Glutamatergic neuron (in vitro differentiated cells): ENCODE data around the gene ERRFI1. TPM values are rescaled to one million over a fixed set of nuclear protein-coding genes. Genes with fewer than 3 reads are reported as not detected.

Source experiments
- DNase-seq: peaks from one replicate; pipeline ENCODE4 v3.0.0; 2022
- H3K27ac Mint-ChIP-seq: one replicate; pipeline ENCODE4 v1.8.0; 2020; ENCODE audit warnings: mild to moderate bottlenecking, mixed read lengths, inconsistent platforms; ENCODE audit not compliant: unreplicated experiment
- H3K27me3 Mint-ChIP-seq: one replicate; pipeline ENCODE4 v1.8.0; 2020; ENCODE audit warnings: mild to moderate bottlenecking, moderate library complexity, mixed read lengths, inconsistent platforms; ENCODE audit not compliant: unreplicated experiment
- H3K36me3 Mint-ChIP-seq: one replicate; pipeline ENCODE4 v1.8.0; 2020; ENCODE audit warnings: mild to moderate bottlenecking, mixed read lengths, inconsistent platforms; ENCODE audit not compliant: unreplicated experiment
- H3K4me1 Mint-ChIP-seq: one replicate; pipeline ENCODE4 v1.8.0; 2020; ENCODE audit warnings: mild to moderate bottlenecking, low read depth, mixed read lengths, inconsistent platforms; ENCODE audit not compliant: unreplicated experiment
- H3K4me3 Mint-ChIP-seq: one replicate; pipeline ENCODE4 v1.8.0; 2020; ENCODE audit warnings: mild to moderate bottlenecking, mixed read lengths, inconsistent platforms; ENCODE audit not compliant: unreplicated experiment
- H3K9me3 Mint-ChIP-seq: one replicate; pipeline ENCODE4 v1.8.0; 2020; ENCODE audit warnings: mild to moderate bottlenecking, moderate library complexity, mixed read lengths, inconsistent platforms; ENCODE audit not compliant: unreplicated experiment
- total RNA-seq: library from RNA; stranded (reverse); fragmentation: NEBNext Ultra II Directional; extraction: Animal tissue kit (Norgen Biotek cat#: 25700); gene quantifications from one replicate; pipeline ENCODE4 v1.2.1, GENCODE V29; 2021; ENCODE audit not compliant: unreplicated experiment
- TF ChIP-seq, protein P1 (sequence below): fragments of 200-600 bp; sonication (generic); IDR thresholded peaks from one replicate; pipeline ENCODE4 v1.5.0; 2021; ENCODE audit not compliant: partially characterized antibody, unreplicated experiment

The ERRFI1 gene
- total RNA-seq, 1 donor from 2014 or later: 11.8 TPM

DNA sequence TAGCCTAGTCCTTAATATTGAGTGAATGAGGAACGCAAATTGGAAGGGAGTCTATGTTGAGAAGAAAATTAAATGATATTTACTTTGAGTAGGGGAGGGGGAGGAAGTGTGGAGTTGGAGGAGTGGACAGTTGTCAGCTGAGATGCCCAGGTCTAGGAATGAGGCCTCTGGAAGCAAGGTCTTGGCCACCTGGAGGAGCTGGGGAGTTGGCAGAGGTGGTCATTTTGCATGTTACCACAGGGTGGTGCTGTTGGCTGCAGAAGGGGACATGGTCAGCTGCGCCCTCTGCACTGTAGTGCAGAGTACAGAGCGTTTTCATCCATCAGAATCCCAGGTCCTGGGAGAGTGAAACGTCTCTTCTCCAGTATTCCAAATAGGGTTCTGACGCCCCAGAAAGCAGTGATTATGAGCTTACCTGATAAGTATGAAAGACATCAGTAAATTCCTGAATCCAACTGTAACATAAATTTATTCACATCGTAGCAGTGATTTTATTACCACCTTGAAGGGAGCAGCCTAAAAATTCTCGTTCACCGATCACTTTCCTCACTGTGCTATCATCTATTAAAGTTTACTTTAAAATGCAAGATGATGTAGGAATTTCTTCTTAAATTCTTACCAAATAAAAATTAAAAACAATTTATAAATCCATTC, 50.8 kb downstream of the ERRFI1 start:
- Mint-ChIP-seq H3K9me3 (no peaks in the 10 kb centered on the region), H3K4me3 (no peak overlapping the region), H3K4me1 (no peaks in the 10 kb centered on the region), H3K27ac (peak overlapping the region; percentile 9), H3K27me3 (peaks cover 3% of the 10 kb centered on the region), H3K36me3 (no peaks in the 10 kb centered on the region)
- TF ChIP-seq, protein P1, sequence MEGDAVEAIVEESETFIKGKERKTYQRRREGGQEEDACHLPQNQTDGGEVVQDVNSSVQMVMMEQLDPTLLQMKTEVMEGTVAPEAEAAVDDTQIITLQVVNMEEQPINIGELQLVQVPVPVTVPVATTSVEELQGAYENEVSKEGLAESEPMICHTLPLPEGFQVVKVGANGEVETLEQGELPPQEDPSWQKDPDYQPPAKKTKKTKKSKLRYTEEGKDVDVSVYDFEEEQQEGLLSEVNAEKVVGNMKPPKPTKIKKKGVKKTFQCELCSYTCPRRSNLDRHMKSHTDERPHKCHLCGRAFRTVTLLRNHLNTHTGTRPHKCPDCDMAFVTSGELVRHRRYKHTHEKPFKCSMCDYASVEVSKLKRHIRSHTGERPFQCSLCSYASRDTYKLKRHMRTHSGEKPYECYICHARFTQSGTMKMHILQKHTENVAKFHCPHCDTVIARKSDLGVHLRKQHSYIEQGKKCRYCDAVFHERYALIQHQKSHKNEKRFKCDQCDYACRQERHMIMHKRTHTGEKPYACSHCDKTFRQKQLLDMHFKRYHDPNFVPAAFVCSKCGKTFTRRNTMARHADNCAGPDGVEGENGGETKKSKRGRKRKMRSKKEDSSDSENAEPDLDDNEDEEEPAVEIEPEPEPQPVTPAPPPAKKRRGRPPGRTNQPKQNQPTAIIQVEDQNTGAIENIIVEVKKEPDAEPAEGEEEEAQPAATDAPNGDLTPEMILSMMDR: peak; percentile 86
- DNase-seq: peak; percentile 83

DNA sequence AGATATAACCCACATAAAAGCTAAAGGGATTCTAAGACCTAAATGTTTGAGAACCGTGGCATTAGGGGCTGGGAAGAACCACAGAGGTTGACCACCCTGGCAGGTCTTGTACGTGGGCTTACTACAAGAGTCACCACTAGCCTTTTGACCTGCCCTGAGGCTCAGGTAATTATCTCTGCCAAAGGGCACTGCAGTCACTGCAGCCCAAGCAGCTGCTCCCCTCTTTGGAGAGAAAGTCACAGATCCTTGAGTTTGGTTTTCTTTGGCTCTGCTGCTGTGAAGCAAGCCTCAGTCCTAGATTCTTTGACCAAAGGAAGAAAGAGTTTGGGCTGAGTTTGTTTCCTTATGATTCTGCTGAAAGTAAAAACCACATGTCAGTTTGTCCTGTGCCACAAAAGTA, 53.0 kb downstream of the ERRFI1 start:
- no peak for DNase-seq
- Mint-ChIP-seq H3K27me3 (peaks cover 3% of the 10 kb centered on the region), H3K4me3 (no peak overlapping the region), H3K36me3 (no peaks in the 10 kb centered on the region), H3K9me3 (no peaks in the 10 kb centered on the region), H3K27ac (no peak overlapping the region), H3K4me1 (no peaks in the 10 kb centered on the region)
- TF ChIP-seq, protein P1: no peak

- H3K27me3 Mint-ChIP-seq: peaks cover 3% of the 10 kb centered on the region
- DNase-seq: no peak
- H3K4me1 Mint-ChIP-seq: no peaks in the 10 kb centered on the region
- H3K27ac Mint-ChIP-seq: no peak overlapping the region
- no peaks in the 10 kb centered on the region for H3K36me3 Mint-ChIP-seq
- no peaks in the 10 kb centered on the region for H3K9me3 Mint-ChIP-seq
- TF ChIP-seq, protein P1: no peak
- H3K4me3 Mint-ChIP-seq: no peak overlapping the region
Observed at GRCh38 chr1:7972285-7972684, 53.8 kb downstream of the ERRFI1 start.

GRCh38 chr1:7971024-7971423, 55.1 kb downstream of the ERRFI1 start:
- peaks cover 2% of the 10 kb centered on the region for H3K4me1 Mint-ChIP-seq
- H3K9me3 Mint-ChIP-seq: no peaks in the 10 kb centered on the region
- no peak overlapping the region for H3K27ac Mint-ChIP-seq
- H3K36me3 Mint-ChIP-seq: peaks cover 5% of the 10 kb centered on the region
- no peak overlapping the region for H3K4me3 Mint-ChIP-seq
- peaks cover 3% of the 10 kb centered on the region for H3K27me3 Mint-ChIP-seq
- TF ChIP-seq, protein P1: no peak
- DNase-seq: no peak

DNA sequence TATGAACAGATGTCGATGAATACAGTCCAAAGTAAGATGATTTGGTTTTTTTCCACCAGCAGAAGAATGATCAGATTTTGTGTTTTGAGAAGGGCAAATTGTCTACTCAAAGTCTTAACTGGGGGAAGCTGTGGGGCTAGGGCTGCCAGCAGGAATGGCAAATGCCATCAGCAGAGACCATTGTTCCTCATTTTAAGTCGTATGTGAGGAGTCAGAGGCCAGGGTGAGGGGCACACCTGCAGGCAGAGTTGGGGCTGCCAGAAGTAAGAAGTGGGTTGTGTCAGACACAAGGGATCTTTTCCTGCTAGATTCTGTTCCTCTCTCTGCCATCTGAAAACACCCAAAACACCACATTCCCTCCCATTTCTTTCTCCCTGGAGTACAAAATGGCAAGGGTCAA, 55.9 kb downstream of the ERRFI1 start:
- H3K4me1 Mint-ChIP-seq: peaks cover 2% of the 10 kb centered on the region
- peaks cover 5% of the 10 kb centered on the region for H3K36me3 Mint-ChIP-seq
- DNase-seq: no peak
- no peak overlapping the region for H3K4me3 Mint-ChIP-seq
- H3K9me3 Mint-ChIP-seq: no peaks in the 10 kb centered on the region
- H3K27me3 Mint-ChIP-seq: peaks cover 3% of the 10 kb centered on the region
- TF ChIP-seq, protein P1: no peak
- no peak overlapping the region for H3K27ac Mint-ChIP-seq
